Gastrocnemius medialis (tissue), 4 donors: ENCODE measurements around the gene LAX1.

Source experiments
- POLR2A ChIP-seq, 2 donors: fragments of 450-650 bp; IDR thresholded peaks; one replicate each; pipeline ENCODE4 v1.6.1; 2017; ENCODE audit warnings: antibody characterized with exemption in 2 of 2, mild to moderate bottlenecking in 2 of 2, moderate library complexity in 2 of 2
- TF ChIP-seq, protein P1 (sequence below), 5 experiments: fragments of 450-650 bp in 3 of 5; fragments of 200-600 bp in 2 of 5; sonication (generic) in 2 of 5; IDR thresholded peaks in 4 of 5; conservative IDR thresholded peaks in 1 of 5; 1 replicate in 4 of 5; 2 replicates in 1 of 5; pipeline ENCODE4 v1.5.1; 2016 to 2019; ENCODE audit warnings: antibody characterized with exemption in 5 of 5, mild to moderate bottlenecking in 3 of 5, moderate library complexity in 3 of 5

DNA sequence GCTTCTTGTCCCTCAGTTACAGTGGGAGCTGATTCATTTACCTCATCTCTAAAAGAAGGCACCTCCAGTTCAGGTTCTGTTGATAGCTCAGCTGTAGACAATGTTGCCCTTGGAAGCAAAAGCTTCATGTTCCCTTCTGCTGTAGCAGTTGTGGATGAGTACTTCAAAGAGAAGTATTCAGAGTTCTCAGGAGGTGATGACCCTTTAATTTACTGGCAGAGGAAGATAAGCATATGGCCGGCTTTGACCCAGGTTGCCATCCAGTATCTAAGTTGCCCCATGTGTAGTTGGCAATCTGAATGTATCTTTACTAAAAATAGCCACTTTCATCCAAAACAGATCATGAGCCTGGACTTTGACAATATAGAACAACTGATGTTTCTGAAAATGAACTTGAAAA lies 35.0 kb downstream of the LAX1 start:
- TF ChIP-seq, protein P1, sequence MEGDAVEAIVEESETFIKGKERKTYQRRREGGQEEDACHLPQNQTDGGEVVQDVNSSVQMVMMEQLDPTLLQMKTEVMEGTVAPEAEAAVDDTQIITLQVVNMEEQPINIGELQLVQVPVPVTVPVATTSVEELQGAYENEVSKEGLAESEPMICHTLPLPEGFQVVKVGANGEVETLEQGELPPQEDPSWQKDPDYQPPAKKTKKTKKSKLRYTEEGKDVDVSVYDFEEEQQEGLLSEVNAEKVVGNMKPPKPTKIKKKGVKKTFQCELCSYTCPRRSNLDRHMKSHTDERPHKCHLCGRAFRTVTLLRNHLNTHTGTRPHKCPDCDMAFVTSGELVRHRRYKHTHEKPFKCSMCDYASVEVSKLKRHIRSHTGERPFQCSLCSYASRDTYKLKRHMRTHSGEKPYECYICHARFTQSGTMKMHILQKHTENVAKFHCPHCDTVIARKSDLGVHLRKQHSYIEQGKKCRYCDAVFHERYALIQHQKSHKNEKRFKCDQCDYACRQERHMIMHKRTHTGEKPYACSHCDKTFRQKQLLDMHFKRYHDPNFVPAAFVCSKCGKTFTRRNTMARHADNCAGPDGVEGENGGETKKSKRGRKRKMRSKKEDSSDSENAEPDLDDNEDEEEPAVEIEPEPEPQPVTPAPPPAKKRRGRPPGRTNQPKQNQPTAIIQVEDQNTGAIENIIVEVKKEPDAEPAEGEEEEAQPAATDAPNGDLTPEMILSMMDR (IDR thresholded peaks at IDR 0.05 in 4 of 5, conservative IDR thresholded peaks at IDR 0.05 in 1 of 5): no peak
- no peak for TF ChIP-seq POLR2A (IDR thresholded peaks at IDR 0.05)
